ENCODE measurements around the gene SSC5D.
A peak's percentile ranks its signal among the peaks of the same experiment; 100 is the strongest.

SSC5D gene

GRCh38 chr19:55461974-55462626 is 26.1 kb upstream of the SSC5D start:
- FAIRE-seq (peak; percentile 5), DNase-seq (ENCODE audit: insufficient read length, low spot score) (no peak)
- TF ChIP-seq SPI1 (IDR thresholded peaks at IDR 0.05; ENCODE audit: low read depth, low read length) (no peak), PAX5 (IDR thresholded peaks at IDR 0.05; ENCODE audit: insufficient read depth, low read length, severe bottlenecking) (no peak), POLR2AphosphoS5 (IDR thresholded peaks at IDR 0.05; ENCODE audit: low read depth, low read length) (no peak), TAF1 (IDR thresholded peaks at IDR 0.05; ENCODE audit: low read depth, low read length) (no peak), POU2F2 (IDR thresholded peaks at IDR 0.05; ENCODE audit: low read depth, low read length) (no peak), POLR2A (IDR thresholded peaks at IDR 0.05; ENCODE audit: low read depth, low read length) (no peak)

GRCh38 chr19:55462722-55463121 is 25.5 kb upstream of the SSC5D start:
- no peak for FAIRE-seq
- no peak for DNase-seq (ENCODE audit: insufficient read length, low spot score)
- no peak for TF ChIP-seq POLR2AphosphoS5 (IDR thresholded peaks at IDR 0.05; ENCODE audit: low read depth, low read length)
- no peak for TF ChIP-seq POLR2A (IDR thresholded peaks at IDR 0.05; ENCODE audit: low read depth, low read length)
- TF ChIP-seq TAF1 (IDR thresholded peaks at IDR 0.05; ENCODE audit: low read depth, low read length) = no peak
- no peak for TF ChIP-seq SPI1 (IDR thresholded peaks at IDR 0.05; ENCODE audit: low read depth, low read length)
- TF ChIP-seq POU2F2 (IDR thresholded peaks at IDR 0.05; ENCODE audit: low read depth, low read length) = no peak
- no peak for TF ChIP-seq PAX5 (IDR thresholded peaks at IDR 0.05; ENCODE audit: insufficient read depth, low read length, severe bottlenecking)

GRCh38 chr19:55463583-55464031 is 24.6 kb upstream of the SSC5D start:
- FAIRE-seq (no peak), DNase-seq (ENCODE audit: insufficient read length, low spot score) (no peak)
- no peak for TF ChIP-seq POLR2AphosphoS5 (IDR thresholded peaks at IDR 0.05; ENCODE audit: low read depth, low read length)
- no peak for TF ChIP-seq POLR2A (IDR thresholded peaks at IDR 0.05; ENCODE audit: low read depth, low read length)
- no peak for TF ChIP-seq PAX5 (IDR thresholded peaks at IDR 0.05; ENCODE audit: insufficient read depth, low read length, severe bottlenecking)
- TF ChIP-seq TAF1 (IDR thresholded peaks at IDR 0.05; ENCODE audit: low read depth, low read length) = no peak
- no peak for TF ChIP-seq SPI1 (IDR thresholded peaks at IDR 0.05; ENCODE audit: low read depth, low read length)
- TF ChIP-seq POU2F2 (IDR thresholded peaks at IDR 0.05; ENCODE audit: low read depth, low read length) = no peak

- FAIRE-seq = no peak
- TF ChIP-seq SPI1 (IDR thresholded peaks at IDR 0.05; ENCODE audit: low read depth, low read length) (no peak), POLR2A (IDR thresholded peaks at IDR 0.05; ENCODE audit: low read depth, low read length) (no peak)
- no peak for DNase-seq (ENCODE audit: insufficient read length, low spot score)
Observed at GRCh38 chr19:55464039-55464661, 24.1 kb upstream of the SSC5D start.

GRCh38 chr19:55464662-55465054 is 23.6 kb upstream of the SSC5D start, which contains the start of gene C19orf85:
Gene C19orf85, minus strand, starts transcription at chr19:55464751. Its CDS starts 197 bp downstream, at chr19:55464554.
- FAIRE-seq = no peak
- DNase-seq (ENCODE audit: insufficient read length, low spot score) = no peak
- TF ChIP-seq POLR2AphosphoS5 (IDR thresholded peaks at IDR 0.05; ENCODE audit: low read depth, low read length) (no peak), SPI1 (IDR thresholded peaks at IDR 0.05; ENCODE audit: low read depth, low read length) (no peak), POLR2A (IDR thresholded peaks at IDR 0.05; ENCODE audit: low read depth, low read length) (no peak), TAF1 (IDR thresholded peaks at IDR 0.05; ENCODE audit: low read depth, low read length) (no peak), PAX5 (IDR thresholded peaks at IDR 0.05; ENCODE audit: insufficient read depth, low read length, severe bottlenecking) (no peak), POU2F2 (IDR thresholded peaks at IDR 0.05; ENCODE audit: low read depth, low read length) (no peak)

GRCh38 chr19:55465460-55466240 is 22.6 kb upstream of the SSC5D start:
- FAIRE-seq = no peak
- no peak for TF ChIP-seq PAX5 (IDR thresholded peaks at IDR 0.05; ENCODE audit: insufficient read depth, low read length, severe bottlenecking)
- TF ChIP-seq POLR2A (IDR thresholded peaks at IDR 0.05; ENCODE audit: low read depth, low read length) = no peak
- no peak for TF ChIP-seq POLR2AphosphoS5 (IDR thresholded peaks at IDR 0.05; ENCODE audit: low read depth, low read length)
- TF ChIP-seq SPI1 (IDR thresholded peaks at IDR 0.05; ENCODE audit: low read depth, low read length) = no peak
- TF ChIP-seq POU2F2 (IDR thresholded peaks at IDR 0.05; ENCODE audit: low read depth, low read length) = no peak
- TF ChIP-seq TAF1 (IDR thresholded peaks at IDR 0.05; ENCODE audit: low read depth, low read length) = no peak
- DNase-seq (ENCODE audit: insufficient read length, low spot score) = no peak

GRCh38 chr19:55466241-55466614 is 22.0 kb upstream of the SSC5D start:
- DNase-seq (ENCODE audit: insufficient read length, low spot score) = no peak
- TF ChIP-seq TAF1 (IDR thresholded peaks at IDR 0.05; ENCODE audit: low read depth, low read length) (no peak), POU2F2 (IDR thresholded peaks at IDR 0.05; ENCODE audit: low read depth, low read length) (no peak), PAX5 (IDR thresholded peaks at IDR 0.05; ENCODE audit: insufficient read depth, low read length, severe bottlenecking) (no peak), POLR2A (IDR thresholded peaks at IDR 0.05; ENCODE audit: low read depth, low read length) (no peak), POLR2AphosphoS5 (IDR thresholded peaks at IDR 0.05; ENCODE audit: low read depth, low read length) (no peak), SPI1 (IDR thresholded peaks at IDR 0.05; ENCODE audit: low read depth, low read length) (no peak)
- no peak for FAIRE-seq

GRCh38 chr19:55467236-55468053 is 20.8 kb upstream of the SSC5D start:
- peak; percentile 89 for DNase-seq (ENCODE audit: insufficient read length, low spot score)
- FAIRE-seq = peak; percentile 71
- no peak for TF ChIP-seq PAX5 (IDR thresholded peaks at IDR 0.05; ENCODE audit: insufficient read depth, low read length, severe bottlenecking)
- TF ChIP-seq TAF1 (IDR thresholded peaks at IDR 0.05; ENCODE audit: low read depth, low read length) = no peak

GRCh38 chr19:55468054-55468393 is 20.2 kb upstream of the SSC5D start:
- FAIRE-seq = no peak
- no peak for DNase-seq (ENCODE audit: insufficient read length, low spot score)
- TF ChIP-seq TAF1 (IDR thresholded peaks at IDR 0.05; ENCODE audit: low read depth, low read length) (no peak), POLR2A (IDR thresholded peaks at IDR 0.05; ENCODE audit: low read depth, low read length) (no peak), POLR2AphosphoS5 (IDR thresholded peaks at IDR 0.05; ENCODE audit: low read depth, low read length) (no peak), PAX5 (IDR thresholded peaks at IDR 0.05; ENCODE audit: insufficient read depth, low read length, severe bottlenecking) (no peak), SPI1 (IDR thresholded peaks at IDR 0.05; ENCODE audit: low read depth, low read length) (no peak), POU2F2 (IDR thresholded peaks at IDR 0.05; ENCODE audit: low read depth, low read length) (no peak)

Data from GM12891 (cell line).